ENCODE data around the gene WASHC2A.
"Not testable (repeated sequence)": the region's sequence is repeated elsewhere in the genome, so short reads cannot be mapped to it uniquely, and the experiment has no call there.

The WASHC2A gene

GRCh38 chr10:50067546-50068351 lies at the start of gene WASHC2A:
Gene WASHC2A (plus strand): TSS chr10:50067954. CDS start chr10:50068006, 52 bp downstream.
- H3K27me3 Mint-ChIP-seq (ENCODE audit: low read depth); H3K4me1 Mint-ChIP-seq; H3K9me3 Mint-ChIP-seq; H3K36me3 Mint-ChIP-seq (ENCODE audit: low read depth): not testable (repeated sequence)
- Mint-ChIP-seq H3K27ac (peak within 1 kb of the TSS in 2 of 3 experiments; percentile 77 to 82), H3K4me3 (peak within 1 kb of the TSS; percentile 85 to 90 (median 88))

GRCh38 chr10:50019279-50019678 lies 48.5 kb upstream of the WASHC2A start:
- not testable (repeated sequence) for H3K4me3 Mint-ChIP-seq; H3K27ac Mint-ChIP-seq; H3K9me3 Mint-ChIP-seq; H3K36me3 Mint-ChIP-seq (ENCODE audit: low read depth); H3K27me3 Mint-ChIP-seq (ENCODE audit: low read depth); H3K4me1 Mint-ChIP-seq

- H3K36me3 Mint-ChIP-seq (ENCODE audit: low read depth); H3K4me3 Mint-ChIP-seq; H3K9me3 Mint-ChIP-seq; H3K27ac Mint-ChIP-seq; H3K27me3 Mint-ChIP-seq (ENCODE audit: low read depth); H3K4me1 Mint-ChIP-seq: not testable (repeated sequence)
Measured at GRCh38 chr10:50020451-50021024, 47.2 kb upstream of the WASHC2A start.

GRCh38 chr10:50021646-50022045 lies 46.1 kb upstream of the WASHC2A start:
- no peaks in the 10 kb centered on the region for H3K9me3 Mint-ChIP-seq
- H3K36me3 Mint-ChIP-seq (ENCODE audit: low read depth): no peaks in the 10 kb centered on the region
- no peak overlapping the region for H3K27ac Mint-ChIP-seq
- peaks cover 4% of the 10 kb centered on the region for H3K27me3 Mint-ChIP-seq (ENCODE audit: low read depth)
- no peak overlapping the region for H3K4me3 Mint-ChIP-seq
- no peaks in the 10 kb centered on the region for H3K4me1 Mint-ChIP-seq
- TF ChIP-seq CTCF (IDR thresholded peaks at IDR 0.05; ENCODE audit: unreplicated experiment in 3 of 3): no peak

- not testable (repeated sequence) for H3K27ac Mint-ChIP-seq; H3K36me3 Mint-ChIP-seq (ENCODE audit: low read depth); H3K9me3 Mint-ChIP-seq; H3K4me3 Mint-ChIP-seq; H3K27me3 Mint-ChIP-seq (ENCODE audit: low read depth); H3K4me1 Mint-ChIP-seq
Measured at GRCh38 chr10:50024716-50025383, 42.9 kb upstream of the WASHC2A start.

- H3K27ac Mint-ChIP-seq: no peak overlapping the region
- no peaks in the 10 kb centered on the region for H3K4me1 Mint-ChIP-seq
- H3K9me3 Mint-ChIP-seq: no peaks in the 10 kb centered on the region
- TF ChIP-seq CTCF (IDR thresholded peaks at IDR 0.05; ENCODE audit: unreplicated experiment in 3 of 3): no peak
- no peaks in the 10 kb centered on the region for H3K36me3 Mint-ChIP-seq (ENCODE audit: low read depth)
- peaks cover 5% of the 10 kb centered on the region for H3K27me3 Mint-ChIP-seq (ENCODE audit: low read depth)
- no peak overlapping the region for H3K4me3 Mint-ChIP-seq
Measured at GRCh38 chr10:50025627-50026026, 42.1 kb upstream of the WASHC2A start.

GRCh38 chr10:50027195-50027594 lies 40.6 kb upstream of the WASHC2A start:
- no peak for TF ChIP-seq CTCF (IDR thresholded peaks at IDR 0.05; ENCODE audit: unreplicated experiment in 3 of 3)
- Mint-ChIP-seq H3K9me3 (no peaks in the 10 kb centered on the region), H3K36me3 (ENCODE audit: low read depth) (no peaks in the 10 kb centered on the region), H3K4me3 (no peak overlapping the region), H3K27ac (no peak overlapping the region), H3K4me1 (no peaks in the 10 kb centered on the region), H3K27me3 (ENCODE audit: low read depth) (peaks cover 11% of the 10 kb centered on the region)

GRCh38 chr10:50033481-50033880 lies 34.3 kb upstream of the WASHC2A start:
- Mint-ChIP-seq H3K27me3 (ENCODE audit: low read depth) (peaks cover 26% of the 10 kb centered on the region), H3K9me3 (no peaks in the 10 kb centered on the region), H3K4me3 (no peak overlapping the region), H3K4me1 (no peaks in the 10 kb centered on the region), H3K27ac (no peak overlapping the region), H3K36me3 (ENCODE audit: low read depth) (no peaks in the 10 kb centered on the region)
- TF ChIP-seq CTCF (IDR thresholded peaks at IDR 0.05; ENCODE audit: unreplicated experiment in 3 of 3): no peak

- not testable (repeated sequence) for H3K4me3 Mint-ChIP-seq; H3K27ac Mint-ChIP-seq; H3K4me1 Mint-ChIP-seq; H3K36me3 Mint-ChIP-seq (ENCODE audit: low read depth); H3K9me3 Mint-ChIP-seq
- H3K27me3 Mint-ChIP-seq (ENCODE audit: low read depth): peaks cover 30% of the 10 kb centered on the region
Measured at GRCh38 chr10:50035337-50035736, 32.4 kb upstream of the WASHC2A start.

Data from nephron (organoid).